Endothelial cell of umbilical vein (primary cell): Measurements from ENCODE around the gene RABIF. TPM values are rescaled to one million over a fixed set of nuclear protein-coding genes. Genes with fewer than 3 reads are reported as not detected.

Experiments
- BruUV-seq: library from RNA; stranded (reverse); fragments of 400-500 nt; replicated peaks from 2 replicates; lab custom pipeline; 2021; lab: Mats Ljungman, UMichigan
- CTCF ChIA-PET: fragments of 300-600, 350-600 bp; sonication (Branson Sonifier 250); formaldehyde crosslinking; loops from one replicate; lab custom pipeline; 2021; ENCODE audit warnings: antibody characterized with exemption, inconsistent platforms; lab: Charles Lee
- POLR2A ChIA-PET: fragments of 300-600, 350-600 bp; sonication (Branson Sonifier 250); formaldehyde crosslinking; loops from one replicate; lab custom pipeline; 2021; ENCODE audit warnings: antibody characterized with exemption, inconsistent platforms; lab: Charles Lee
- DNase-seq: peaks from one replicate; pipeline ENCODE4 v3.0.0-alpha.2; 2011; ENCODE audit warnings: low read depth, low spot score
- FAIRE-seq: peaks from 2 replicates; lab custom pipeline; 2011; peaks lifted over from hg19 to GRCh38; lab: Jason Lieb, UNC
- H2AFZ ChIP-seq: 2 replicates; pipeline ENCODE4 v1.6.0; 2012; ENCODE audit warnings: low read depth, low read length, control low read depth, inconsistent platforms
- H3K27ac ChIP-seq: 2 replicates; pipeline ENCODE4 v1.5.1; 2011; ENCODE audit warnings: low read depth, mild to moderate bottlenecking, control low read depth, low read length, moderate library complexity; ENCODE audit not compliant: insufficient read depth
- H3K27me3 ChIP-seq, 2 experiments: 2 replicates each; pipeline versions ENCODE4 v1.6.0 to v1.6.1; 2011; ENCODE audit warnings: low read length in 2 of 2, mixed read lengths in 1 of 2; ENCODE audit not compliant: control insufficient read depth in 2 of 2, insufficient read depth in 2 of 2
- H3K36me3 ChIP-seq, 2 experiments: 2 replicates in 1 of 2; 3 replicates in 1 of 2; pipeline ENCODE4 v1.5.1; 2011; ENCODE audit warnings: low read length in 2 of 2, mild to moderate bottlenecking in 1 of 2, moderate library complexity in 1 of 2; ENCODE audit not compliant: control insufficient read depth in 2 of 2, insufficient read depth in 2 of 2; ENCODE audit errors: extremely low read depth in 1 of 2
- H3K4me1 ChIP-seq: 3 replicates; pipeline ENCODE4 v1.5.1; 2011; ENCODE audit warnings: mild to moderate bottlenecking, low read length; ENCODE audit not compliant: control insufficient read depth, insufficient read depth; ENCODE audit errors: extremely low read depth
- H3K4me2 ChIP-seq: 2 replicates; pipeline ENCODE4 v1.6.1; 2011; ENCODE audit warnings: low read length, control low read depth, mixed read lengths; ENCODE audit not compliant: insufficient read depth
- H3K4me3 ChIP-seq, 3 experiments: fragments of 200-600 bp in 1 of 3; sonication (generic), shearing (Covaris generic) in 1 of 3; replicated peaks in 1 of 3; 2 replicates each; pipeline ENCODE4 v1.5.1; 2011 to 2016; ENCODE audit warnings: control low read depth in 3 of 3, low read length in 3 of 3, mild to moderate bottlenecking in 2 of 3, inconsistent platforms in 1 of 3, low read depth in 1 of 3, moderate library complexity in 1 of 3; ENCODE audit not compliant: insufficient read depth in 1 of 3
- H3K79me2 ChIP-seq: 2 replicates; pipeline ENCODE4 v1.6.0; 2012; ENCODE audit warnings: low read length, inconsistent platforms; ENCODE audit not compliant: control insufficient read depth, insufficient read depth
- H3K9ac ChIP-seq: replicated peaks from 2 replicates; pipeline ENCODE3; 2011; ENCODE audit warnings: low read length, control low read depth; ENCODE audit not compliant: insufficient read depth; ENCODE audit errors: extremely low read depth
- H3K9me1 ChIP-seq: replicated peaks from 3 replicates; pipeline ENCODE4 v1.6.0; 2011; ENCODE audit warnings: mild to moderate bottlenecking, low read length; ENCODE audit not compliant: control insufficient read depth, insufficient read depth; ENCODE audit errors: extremely low read depth
- H3K9me3 ChIP-seq: replicated peaks from 2 replicates; pipeline ENCODE4 v1.5.1; 2012; ENCODE audit warnings: low read length, inconsistent platforms; ENCODE audit not compliant: control insufficient read depth, insufficient read depth
- H4K20me1 ChIP-seq: replicated peaks from 2 replicates; pipeline ENCODE3; 2011; ENCODE audit warnings: mild to moderate bottlenecking, low read length; ENCODE audit not compliant: control insufficient read depth, insufficient read depth; ENCODE audit errors: extremely low read depth
- EZH2 ChIP-seq: IDR thresholded peaks from 2 replicates; pipeline ENCODE4 v1.6.1; 2012; ENCODE audit warnings: borderline replicate concordance, low read depth, mild to moderate bottlenecking, moderate library complexity, low read length, inconsistent platforms; ENCODE audit not compliant: severe bottlenecking
- FOS ChIP-seq: IDR thresholded peaks from 2 replicates; pipeline ENCODE4 v1.6.1; 2011; ENCODE audit warnings: mild to moderate bottlenecking, low read length, moderate library complexity, borderline replicate concordance; ENCODE audit not compliant: insufficient read depth
- GATA2 ChIP-seq: IDR thresholded peaks from 2 replicates; pipeline ENCODE4 v1.7.0; 2011; ENCODE audit warnings: low read depth, mild to moderate bottlenecking, moderate library complexity, mixed read lengths, low read length; ENCODE audit not compliant: insufficient read length, insufficient read depth
- JUN ChIP-seq: IDR thresholded peaks from 2 replicates; pipeline ENCODE4 v1.6.1; 2011; ENCODE audit warnings: borderline replicate concordance, low read depth; ENCODE audit not compliant: insufficient read length, insufficient read depth
- MAX ChIP-seq: IDR thresholded peaks from 2 replicates; pipeline ENCODE4 v1.6.1; 2011; ENCODE audit not compliant: insufficient read depth, insufficient read length
- MYC ChIP-seq: IDR thresholded peaks from one replicate; pipeline ENCODE4 v1.6.1; 2011; ENCODE audit warnings: mild to moderate bottlenecking, low read depth, low read length
- POLR2A ChIP-seq: IDR thresholded peaks from 2 replicates; pipeline ENCODE4 v1.6.1; 2012; ENCODE audit warnings: low read depth, mild to moderate bottlenecking, control low read depth, low read length
- POLR2AphosphoS5 ChIP-seq: IDR thresholded peaks from 2 replicates; pipeline ENCODE4 v1.6.1; 2012; ENCODE audit warnings: low read depth, mild to moderate bottlenecking, control low read depth, low read length, moderate library complexity; ENCODE audit not compliant: insufficient read depth
- dilution Hi-C: fragments of 300-500 bp; cut with MboI; formaldehyde crosslinking; loops from one replicate; pipeline ENCODE4 v1.15.0; 2019; ENCODE audit warnings: low sequenced_read_pairs; ENCODE audit not compliant: extremely low pct_ligation_motif_present
- intact Hi-C: fragments of 100-400 bp; cut with micrococcal nuclease; formaldehyde crosslinking; loops from one replicate; pipeline ENCODE4 v1.10.0; 2022
- polyA plus RNA-seq, 4 experiments: library from polyadenylated mRNA; depleted of rRNA in 3 of 4; stranded (reverse) in 3 of 4; unstranded in 1 of 4; fragments of >200 nt; gene quantifications; 2 replicates each; pipeline versions ENCODE4 v1.2.1 to v1.2.3, GENCODE V29; 2011 to 2012; ENCODE audit warnings: missing spikeins in 1 of 4
- total RNA-seq: library from RNA; stranded (reverse); gene quantifications from 2 replicates; pipeline ENCODE4 v1.2.3, GENCODE V29; 2021
- TF ChIP-seq, protein P1 (sequence below), 2 donors: IDR thresholded peaks; 1 replicate in 1 of 2; 2 replicates in 1 of 2; pipeline ENCODE4 v1.5.1; 2011; ENCODE audit warnings: low read length in 2 of 2, mild to moderate bottlenecking in 2 of 2, moderate library complexity in 2 of 2, control low read depth in 1 of 2, inconsistent platforms in 1 of 2, low read depth in 1 of 2; ENCODE audit not compliant: insufficient read depth in 1 of 2; ENCODE audit errors: extremely low read depth in 1 of 2

Gene RABIF
- total and polyA plus RNA-seq, 2 donors (not counting 3 experiments of a cell fraction or from before 2014, with no cell fraction given): 15.8 to 17.1 TPM

DNA sequence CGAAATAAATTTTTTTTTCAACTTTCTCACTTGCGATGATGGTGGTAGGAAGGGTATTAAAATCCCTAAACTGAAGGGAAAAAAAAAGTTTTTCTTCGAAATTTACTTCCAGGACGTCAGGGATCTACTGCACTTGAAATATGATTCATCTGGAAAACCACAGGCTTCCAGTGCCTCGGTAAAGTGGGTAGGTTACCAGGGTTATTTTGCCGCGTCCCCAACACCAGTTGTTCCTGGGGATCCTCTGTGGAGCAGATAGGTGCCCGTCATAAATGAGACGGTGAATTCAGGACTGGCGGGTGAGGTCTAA, 773 bp downstream of the RABIF start:
- peak; percentile 50 for FAIRE-seq
- peaks cover 10% of the 10 kb centered on the region for H3K4me1 ChIP-seq
- peak overlapping the region; percentile 79 to 96 (median 90) for H3K4me3 ChIP-seq
- dilution Hi-C loops (no loop called here), intact Hi-C loops (loop anchor here (1.0 to 10.0 kb wide), 6 partner anchors 27 to 107 kb away; partner anchors contain the start of genes ADIPOR1 and PCAT6)
- BruUV-seq: no TSS peak
- TF ChIP-seq POLR2A: no peak
- TF ChIP-seq, protein P1, sequence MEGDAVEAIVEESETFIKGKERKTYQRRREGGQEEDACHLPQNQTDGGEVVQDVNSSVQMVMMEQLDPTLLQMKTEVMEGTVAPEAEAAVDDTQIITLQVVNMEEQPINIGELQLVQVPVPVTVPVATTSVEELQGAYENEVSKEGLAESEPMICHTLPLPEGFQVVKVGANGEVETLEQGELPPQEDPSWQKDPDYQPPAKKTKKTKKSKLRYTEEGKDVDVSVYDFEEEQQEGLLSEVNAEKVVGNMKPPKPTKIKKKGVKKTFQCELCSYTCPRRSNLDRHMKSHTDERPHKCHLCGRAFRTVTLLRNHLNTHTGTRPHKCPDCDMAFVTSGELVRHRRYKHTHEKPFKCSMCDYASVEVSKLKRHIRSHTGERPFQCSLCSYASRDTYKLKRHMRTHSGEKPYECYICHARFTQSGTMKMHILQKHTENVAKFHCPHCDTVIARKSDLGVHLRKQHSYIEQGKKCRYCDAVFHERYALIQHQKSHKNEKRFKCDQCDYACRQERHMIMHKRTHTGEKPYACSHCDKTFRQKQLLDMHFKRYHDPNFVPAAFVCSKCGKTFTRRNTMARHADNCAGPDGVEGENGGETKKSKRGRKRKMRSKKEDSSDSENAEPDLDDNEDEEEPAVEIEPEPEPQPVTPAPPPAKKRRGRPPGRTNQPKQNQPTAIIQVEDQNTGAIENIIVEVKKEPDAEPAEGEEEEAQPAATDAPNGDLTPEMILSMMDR (IDR thresholded peaks at IDR 0.05; ENCODE audit: extremely low read depth in 1 of 2, insufficient read depth in 1 of 2, low read depth in 1 of 2, low read length in 2 of 2): no peak
- TF ChIP-seq JUN: no peak
- no peak for TF ChIP-seq FOS
- TF ChIP-seq EZH2: no peak
- TF ChIP-seq GATA2: no peak
- no peak for TF ChIP-seq MAX
- TF ChIP-seq MYC: no peak
- TF ChIP-seq POLR2AphosphoS5: no peak
- DNase-seq: no peak
- H4K20me1 ChIP-seq: no peaks in the 10 kb centered on the region
- H3K79me2 ChIP-seq: peaks cover 17% of the 10 kb centered on the region
- peak overlapping the region; percentile 65 for H3K9ac ChIP-seq
- peak overlapping the region; percentile 32 for H2AFZ ChIP-seq
- peak overlapping the region; percentile 18 for H3K27ac ChIP-seq
- POLR2A ChIA-PET: interaction anchor here (0.8 kb wide), 1 partner anchor 8 kb away, joined by 3 read pairs; no protein-coding TSS in a partner anchor
- no peaks in the 10 kb centered on the region for H3K9me3 ChIP-seq
- no peaks in the 10 kb centered on the region for H3K9me1 ChIP-seq
- no peaks in the 10 kb centered on the region for H3K27me3 ChIP-seq
- CTCF ChIA-PET: interaction anchor here (0.6 to 1.6 kb wide), 5 partner anchors 11 to 76 kb away, joined by 3 to 5 read pairs (median 3); no protein-coding TSS in a partner anchor
- H3K36me3 ChIP-seq: peaks cover 2 to 7% of the 10 kb centered on the region in 2 experiments
- peak overlapping the region; percentile 98 for H3K4me2 ChIP-seq
